Skeletal muscle satellite cell (primary cell): ENCODE measurements around the gene TOMM40.
"Not testable (repeated sequence)": the region's sequence is repeated elsewhere in the genome, so short reads cannot be mapped to it uniquely, and the experiment has no call there.

ENCODE experiments used
- H3K27me3 ChIP-seq: 2 replicates; pipeline ENCODE4 v1.7.0; 2013; ENCODE audit warnings: low read length; ENCODE audit not compliant: control insufficient read depth, insufficient read depth
- H3K36me3 ChIP-seq: 2 replicates; pipeline ENCODE4 v1.7.0; 2013; ENCODE audit warnings: mild to moderate bottlenecking, control low read depth, low read length; ENCODE audit not compliant: insufficient read depth
- H3K4me1 ChIP-seq: 2 replicates; pipeline ENCODE4 v1.7.0; 2013; ENCODE audit warnings: low read length; ENCODE audit not compliant: control insufficient read depth, insufficient read depth
- H3K4me2 ChIP-seq: 2 replicates; pipeline ENCODE4 v1.7.0; 2013; ENCODE audit warnings: mild to moderate bottlenecking, low read length
- H3K4me3 ChIP-seq: 2 replicates; pipeline ENCODE4 v1.7.0; 2013; ENCODE audit warnings: low read length
- H3K9ac ChIP-seq: 2 replicates; pipeline ENCODE4 v1.7.0; 2013; ENCODE audit warnings: mild to moderate bottlenecking, low read depth, low read length, moderate library complexity
- H3K9me3 ChIP-seq: replicated peaks from 2 replicates; pipeline ENCODE4 v1.7.0; 2013; ENCODE audit warnings: mild to moderate bottlenecking, control low read depth, low read length

The TOMM40 gene

DNA sequence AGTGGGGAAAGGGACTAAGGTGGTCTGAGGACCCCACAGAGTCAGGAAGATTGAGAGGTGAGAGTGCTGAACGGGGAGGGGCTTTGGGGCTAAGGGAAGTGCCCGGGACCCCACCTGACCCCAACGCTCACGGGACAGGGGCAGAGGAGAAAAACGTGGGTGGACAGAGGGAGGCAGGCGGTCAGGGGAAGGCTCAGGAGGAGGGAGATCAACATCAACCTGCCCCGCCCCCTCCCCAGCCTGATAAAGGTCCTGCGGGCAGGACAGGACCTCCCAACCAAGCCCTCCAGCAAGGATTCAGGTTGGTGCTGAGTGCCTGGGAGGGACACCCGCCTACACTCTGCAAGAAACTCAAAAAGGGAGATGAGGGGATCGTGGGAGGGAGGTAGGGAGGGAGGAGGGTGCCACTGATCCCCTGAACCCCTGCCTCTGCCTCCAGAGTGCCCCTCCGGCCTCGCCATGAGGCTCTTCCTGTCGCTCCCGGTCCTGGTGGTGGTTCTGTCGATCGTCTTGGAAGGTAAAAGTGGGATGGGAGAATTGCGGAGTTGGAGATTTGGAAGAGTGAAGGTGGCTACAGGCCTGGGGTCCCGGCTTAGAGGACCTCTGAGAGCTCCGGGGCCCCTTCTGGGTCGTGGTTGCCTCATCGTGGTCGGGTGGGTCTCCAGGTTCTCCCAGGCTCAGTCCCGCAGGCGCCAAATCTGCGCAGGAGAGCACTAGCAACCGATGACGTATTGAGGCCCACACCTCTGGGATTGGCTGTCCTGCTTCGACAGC lies 23.6 kb downstream of the TOMM40 start, which contains the start of gene APOC1:
APOC1 (plus strand) TSS at position 176 of the 774 bp plus-strand sequence; CDS start at position 460, 284 bp downstream.
- H3K9ac ChIP-seq, result peak within 1 kb of the TSS; percentile 67

GRCh38 chr19:44924243-44924725 lies 33.2 kb downstream of the TOMM40 start:
- no peaks in the 10 kb centered on the region for H3K9me3 ChIP-seq
- H3K36me3 ChIP-seq, result no peaks in the 10 kb centered on the region
- no peak overlapping the region for H3K9ac ChIP-seq
- no peak overlapping the region for H3K4me3 ChIP-seq
- no peak overlapping the region for H3K4me2 ChIP-seq
- H3K4me1 ChIP-seq, result peaks cover 29% of the 10 kb centered on the region
- H3K27me3 ChIP-seq, result peaks cover 14% of the 10 kb centered on the region

More for the DNA sequence above, 23.6 kb downstream of the TOMM40 start, which contains the start of gene APOC1:
- H3K4me3 ChIP-seq, result peak within 1 kb of the TSS; percentile 64
- H3K4me1 ChIP-seq, result peaks cover 22% of the 10 kb centered on the region
- H3K4me2 ChIP-seq, result peak within 1 kb of the TSS; percentile 78
- not testable (repeated sequence) for H3K36me3 ChIP-seq, H3K27me3 ChIP-seq, H3K9me3 ChIP-seq

GRCh38 chr19:44925114-44925891 lies 34.2 kb downstream of the TOMM40 start:
- no peak overlapping the region for H3K9ac ChIP-seq
- peaks cover 29% of the 10 kb centered on the region for H3K4me1 ChIP-seq
- peaks cover 14% of the 10 kb centered on the region for H3K27me3 ChIP-seq
- peak overlapping the region; percentile 7 for H3K4me2 ChIP-seq
- H3K4me3 ChIP-seq, result no peak overlapping the region
- H3K9me3 ChIP-seq, result no peaks in the 10 kb centered on the region
- no peaks in the 10 kb centered on the region for H3K36me3 ChIP-seq

DNA sequence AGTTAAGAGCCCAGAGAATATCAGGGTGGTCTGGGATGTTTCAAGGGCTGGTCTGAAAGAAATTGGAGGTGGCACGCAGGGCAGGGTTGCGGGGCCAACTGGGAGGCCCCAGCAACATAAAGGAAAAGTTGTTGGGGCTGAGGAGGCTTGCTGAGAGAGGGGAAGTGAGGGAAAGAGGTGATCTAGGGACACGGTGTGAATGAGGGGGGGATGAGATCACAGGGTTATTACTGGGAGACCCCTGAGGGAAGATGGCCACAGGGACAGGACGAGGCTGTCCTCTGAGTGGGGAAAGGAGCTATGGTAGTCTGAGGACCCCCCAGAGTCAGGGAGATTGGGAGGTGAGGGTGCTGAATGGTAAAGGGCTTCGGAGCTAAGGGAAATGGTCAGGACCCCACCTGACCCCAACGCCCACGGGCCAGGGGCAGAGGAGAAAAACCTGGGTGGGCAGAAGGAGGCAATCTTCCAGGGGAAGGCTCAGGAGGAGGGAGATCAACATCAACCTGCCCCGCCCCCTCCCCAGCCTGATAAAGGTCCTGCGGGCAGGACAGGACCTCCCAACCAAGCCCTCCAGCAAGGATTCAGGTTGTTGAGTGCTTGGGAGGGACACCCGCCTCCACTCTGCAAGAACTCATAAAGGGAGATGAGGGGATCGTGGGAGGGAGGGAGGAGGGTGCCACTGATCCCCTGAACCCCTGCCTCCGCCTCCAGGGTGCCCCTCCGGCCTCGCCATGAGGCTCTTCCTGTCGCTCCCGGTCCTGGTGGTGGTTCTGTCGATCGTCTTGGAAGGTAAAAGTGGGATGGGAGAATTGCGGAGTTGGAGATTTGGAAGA lies 35.4 kb downstream of the TOMM40 start:
- H3K4me2 ChIP-seq, result peak overlapping the region; percentile 72
- H3K27me3 ChIP-seq, result peaks cover 16% of the 10 kb centered on the region
- H3K9me3 ChIP-seq, H3K9ac ChIP-seq, H3K36me3 ChIP-seq: not testable (repeated sequence)
- H3K4me3 ChIP-seq, result peak overlapping the region; percentile 44
- peaks cover 29% of the 10 kb centered on the region for H3K4me1 ChIP-seq

DNA sequence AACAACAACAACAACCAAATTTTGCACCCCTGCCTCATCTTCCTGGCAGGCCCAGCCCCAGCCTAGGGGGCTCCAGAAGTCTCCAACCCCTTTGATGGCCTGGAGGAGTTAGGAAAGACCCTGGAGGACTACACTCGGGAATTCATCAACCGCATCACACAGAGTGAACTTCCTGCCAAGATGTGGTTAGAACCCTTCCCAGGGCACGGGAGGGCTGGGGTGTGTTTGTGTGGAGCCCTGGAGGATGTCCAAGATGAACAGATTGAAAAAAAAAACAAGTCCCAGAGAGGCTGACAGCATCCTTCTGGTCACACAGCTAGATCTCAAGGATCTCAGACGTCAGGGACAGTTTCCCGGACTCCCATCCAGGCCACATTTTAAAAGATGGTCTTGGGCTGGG lies 36.7 kb downstream of the TOMM40 start:
- Histone ChIP-seq H3K27me3 (peaks cover 17% of the 10 kb centered on the region), H3K9ac (no peak overlapping the region)

DNA sequence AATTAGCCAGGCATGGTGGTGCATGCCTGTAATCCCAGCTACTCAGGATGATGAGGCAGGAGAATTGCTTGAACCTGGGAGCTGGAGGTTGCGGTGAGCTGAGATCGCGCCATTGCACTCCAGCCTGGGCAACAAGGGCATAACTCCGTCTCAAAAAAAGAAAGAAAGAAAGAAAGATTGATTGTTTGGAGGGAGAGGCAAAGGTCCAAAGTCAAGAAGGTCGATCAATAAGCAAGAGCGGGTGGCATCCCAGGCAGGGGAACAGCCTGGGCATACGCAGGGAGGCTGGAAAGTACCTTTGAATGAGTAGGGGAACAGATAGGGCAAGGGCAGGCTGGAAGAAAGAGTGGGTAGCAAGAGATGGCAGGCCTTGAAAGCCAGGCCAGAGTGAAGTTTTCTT lies 39.0 kb downstream of the TOMM40 start:
- H3K9me3 ChIP-seq, result no peaks in the 10 kb centered on the region
- no peak overlapping the region for H3K4me3 ChIP-seq
- H3K36me3 ChIP-seq, result no peaks in the 10 kb centered on the region
- peaks cover 21% of the 10 kb centered on the region for H3K4me1 ChIP-seq
- no peak overlapping the region for H3K4me2 ChIP-seq
- H3K9ac ChIP-seq, result no peak overlapping the region
- peaks cover 10% of the 10 kb centered on the region for H3K27me3 ChIP-seq

More for the DNA sequence above, 36.7 kb downstream of the TOMM40 start:
- H3K4me1 ChIP-seq, result peaks cover 29% of the 10 kb centered on the region
- no peaks in the 10 kb centered on the region for H3K36me3 ChIP-seq
- H3K9me3 ChIP-seq, result no peaks in the 10 kb centered on the region
- peak overlapping the region; percentile 72 for H3K4me2 ChIP-seq
- no peak overlapping the region for H3K4me3 ChIP-seq

- H3K9ac ChIP-seq, result no peak overlapping the region
- H3K4me2 ChIP-seq, result no peak overlapping the region
- H3K4me3 ChIP-seq, result no peak overlapping the region
- no peaks in the 10 kb centered on the region for H3K36me3 ChIP-seq
- peaks cover 9% of the 10 kb centered on the region for H3K27me3 ChIP-seq
- peaks cover 12% of the 10 kb centered on the region for H3K4me1 ChIP-seq
- no peaks in the 10 kb centered on the region for H3K9me3 ChIP-seq
Measured at GRCh38 chr19:44931541-44931940, 40.5 kb downstream of the TOMM40 start.

DNA sequence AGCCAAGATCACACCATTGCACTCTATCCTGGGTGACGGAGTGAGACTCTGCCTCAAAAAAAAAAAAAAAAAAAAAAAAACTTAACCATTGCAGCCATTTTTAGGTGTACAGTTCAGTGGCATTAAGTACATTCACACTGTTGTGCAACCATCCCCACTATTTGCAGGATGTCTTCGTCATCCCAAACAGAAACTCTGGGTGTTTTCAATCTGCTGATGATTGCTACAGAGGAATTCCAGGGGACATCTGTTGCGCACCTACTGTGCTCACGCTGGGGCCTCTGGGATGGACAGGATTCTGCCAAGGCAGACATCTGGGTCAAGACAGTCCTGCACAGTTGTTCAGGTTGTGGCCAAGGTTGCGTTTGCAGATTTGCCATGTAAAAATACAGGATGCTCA lies 48.6 kb downstream of the TOMM40 start:
- H3K9ac ChIP-seq, result no peak overlapping the region

DNA sequence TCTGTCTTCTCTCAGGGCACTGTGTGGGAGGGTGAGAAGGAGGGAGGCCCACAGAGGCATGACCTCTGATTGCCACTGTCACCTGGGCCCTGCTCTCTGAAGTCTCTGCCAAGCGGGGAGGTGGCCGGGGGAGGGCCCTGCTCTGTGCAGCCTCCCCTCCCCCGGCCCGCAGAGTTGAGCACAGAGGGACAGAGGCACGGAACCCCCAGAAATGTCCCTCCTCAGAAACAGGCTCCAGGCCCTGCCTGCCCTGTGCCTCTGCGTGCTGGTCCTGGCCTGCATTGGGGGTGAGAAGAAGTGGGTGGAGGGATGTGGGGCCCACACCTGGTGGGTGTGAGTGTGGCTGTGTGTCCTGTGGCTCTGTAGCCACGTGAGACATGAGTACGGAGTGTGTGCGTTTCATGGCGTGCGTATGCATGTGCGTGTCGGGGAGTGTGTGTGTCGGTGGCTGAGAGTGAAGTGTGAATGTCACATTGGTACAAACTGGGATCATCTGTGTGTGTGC lies 51.1 kb downstream of the TOMM40 start, which contains the start of gene APOC4:
APOC4 (plus strand) TSS at position 171 of the 505 bp plus-strand sequence; CDS start at position 212, 41 bp downstream.
- no peak within 1 kb of the TSS for H3K4me3 ChIP-seq

More for the DNA sequence above, 48.6 kb downstream of the TOMM40 start:
- H3K4me3 ChIP-seq, result no peak overlapping the region
- H3K9me3 ChIP-seq, result no peaks in the 10 kb centered on the region
- no peaks in the 10 kb centered on the region for H3K36me3 ChIP-seq
- no peaks in the 10 kb centered on the region for H3K4me1 ChIP-seq
- H3K27me3 ChIP-seq, result peaks cover 6% of the 10 kb centered on the region
- H3K4me2 ChIP-seq, result no peak overlapping the region

GRCh38 chr19:44943801-44944249 lies 52.8 kb downstream of the TOMM40 start:
- H3K9me3 ChIP-seq, result no peaks in the 10 kb centered on the region
- H3K27me3 ChIP-seq, result no peaks in the 10 kb centered on the region
- peak overlapping the region; percentile 43 for H3K4me2 ChIP-seq
- no peaks in the 10 kb centered on the region for H3K36me3 ChIP-seq
- no peak overlapping the region for H3K9ac ChIP-seq
- H3K4me3 ChIP-seq, result no peak overlapping the region
- no peaks in the 10 kb centered on the region for H3K4me1 ChIP-seq

More for the DNA sequence above, 51.1 kb downstream of the TOMM40 start, which contains the start of gene APOC4:
- Histone ChIP-seq H3K4me1 (no peaks in the 10 kb centered on the region), H3K27me3 (no peaks in the 10 kb centered on the region), H3K9me3 (no peaks in the 10 kb centered on the region), H3K36me3 (no peaks in the 10 kb centered on the region), H3K9ac (no peak within 1 kb of the TSS), H3K4me2 (no peak within 1 kb of the TSS)
